GM12878 (cell line): Measurements from ENCODE around the gene CAMK2N2. TPM values are rescaled to one million over a fixed set of nuclear protein-coding genes. Genes with fewer than 3 reads are reported as not detected.

Experiments
- ATAC-seq: fragments of 200-7000 bp; cut with Tn5 transposase; 3 replicates; pipeline ENCODE4 v1.9.1; 2020; ENCODE audit warnings: mild to moderate bottlenecking, moderate library complexity
- BruUV-seq: library from RNA; stranded (reverse); fragments of 400-500 nt; replicated peaks from 2 replicates; lab custom pipeline; 2021; lab: Mats Ljungman, UMichigan
- CTCF ChIA-PET: fragments of 300-600 bp; sonication (Branson Sonifier 250); formaldehyde crosslinking; extraction: SDS; loops from one replicate; lab custom pipeline; 2021; ENCODE audit warnings: inconsistent platforms; lab: Yijun Ruan, JAX
- POLR2A ChIA-PET: fragments of 350-600 bp; formaldehyde crosslinking; extraction: SDS; loops from one replicate; lab custom pipeline; 2021; ENCODE audit warnings: inconsistent platforms; lab: Charles Lee
- RAD21 ChIA-PET: fragments of 300-600 bp; sonication (Branson Sonifier 250); formaldehyde crosslinking; loops from one replicate; lab custom pipeline; 2023; ENCODE audit warnings: antibody characterized with exemption; ENCODE audit not compliant: unreplicated experiment; lab: Charles Lee
- SMC1A ChIA-PET: fragments of 300-600 bp; sonication (Branson Sonifier 250); formaldehyde crosslinking; loops from one replicate; lab custom pipeline; 2023; ENCODE audit not compliant: unreplicated experiment, uncharacterized antibody; lab: Charles Lee
- DNase-seq: peaks from one replicate; pipeline ENCODE4 v3.0.0-alpha.2; 2011; ENCODE audit warnings: low read depth, low spot score
- FAIRE-seq: peaks from 3 replicates; lab custom pipeline; 2011; peaks lifted over from hg19 to GRCh38; lab: Jason Lieb, UNC
- H2AFZ ChIP-seq: 2 replicates; pipeline ENCODE4 v1.6.0; 2011; ENCODE audit warnings: low read depth, low read length, control low read depth; ENCODE audit not compliant: control insufficient read depth
- H3K27ac ChIP-seq: 2 replicates; pipeline ENCODE4 v1.5.1; 2011; ENCODE audit warnings: control low read depth; ENCODE audit not compliant: control insufficient read depth, insufficient read depth
- H3K27me3 ChIP-seq, 2 experiments: replicated peaks in 1 of 2; 2 replicates each; pipeline versions ENCODE4 v1.6.0 to v1.6.1; 2011; ENCODE audit warnings: low read length in 1 of 2; ENCODE audit not compliant: control insufficient read depth in 2 of 2, insufficient read depth in 2 of 2
- H3K36me3 ChIP-seq, 2 experiments: 2 replicates each; pipeline ENCODE4 v1.5.1; 2011; ENCODE audit warnings: low read length in 1 of 2; ENCODE audit not compliant: control insufficient read depth in 2 of 2, insufficient read depth in 2 of 2
- H3K4me1 ChIP-seq: 2 replicates; pipeline ENCODE4 v1.6.1; 2011; ENCODE audit warnings: mild to moderate bottlenecking, low read length, moderate library complexity, mixed read lengths; ENCODE audit not compliant: control insufficient read depth, insufficient read depth
- H3K4me2 ChIP-seq: 2 replicates; pipeline ENCODE4 v1.6.0; 2011; ENCODE audit warnings: control low read depth; ENCODE audit not compliant: control insufficient read depth, insufficient read depth
- H3K4me3 ChIP-seq: fragments of 200-600 bp; sonication (generic); 2 replicates; pipeline ENCODE4 v1.5.1; 2016
- H3K79me2 ChIP-seq: 2 replicates; pipeline ENCODE4 v1.6.0; 2011; ENCODE audit warnings: low read length; ENCODE audit not compliant: control insufficient read depth, insufficient read depth
- H3K9ac ChIP-seq: 2 replicates; pipeline ENCODE4 v1.8.0; 2011; ENCODE audit warnings: low read length, control low read depth, mixed read lengths; ENCODE audit not compliant: control insufficient read depth, insufficient read depth
- H3K9me3 ChIP-seq: replicated peaks from 3 replicates; pipeline ENCODE4 v1.5.1; 2011; ENCODE audit warnings: mild to moderate bottlenecking, low read length; ENCODE audit not compliant: control insufficient read depth, insufficient read depth
- H4K20me1 ChIP-seq: 2 replicates; pipeline ENCODE4 v1.6.0; 2011; ENCODE audit not compliant: control insufficient read depth, insufficient read depth
- CEBPB ChIP-seq, 2 experiments: fragments of 150-350 bp in 1 of 2; IDR thresholded peaks; 2 replicates each; pipeline ENCODE4 v1.6.1; 2012 to 2014; ENCODE audit warnings: low read depth in 2 of 2, low read length in 2 of 2, borderline replicate concordance in 1 of 2, inconsistent platforms in 1 of 2
- PAX5 ChIP-seq: IDR thresholded peaks from 2 replicates; pipeline ENCODE4 v1.6.1; 2011; ENCODE audit warnings: low read depth, low read length, borderline replicate concordance
- RFX5 ChIP-seq: IDR thresholded peaks from 2 replicates; pipeline ENCODE4 v1.6.1; 2011; ENCODE audit warnings: low read depth, low read length, improper control_type of control experiment
- SREBF2 ChIP-seq: IDR thresholded peaks from 2 replicates; pipeline ENCODE4 v1.6.1; 2012; ENCODE audit warnings: mild to moderate bottlenecking, low read length
- WGBS: methylation state at CpG from one replicate; pipeline ENCODE4 v1.1.6; 2016; ENCODE audit warnings: low lambda C conversion rate; ENCODE audit not compliant: insufficient replicate concordance, insufficient coverage; ENCODE audit errors: missing lambda C conversion rate; 5-methylcytosine and 5-hydroxymethylcytosine counted together
- in situ Hi-C: fragments of 300-500 bp; cut with MboI; formaldehyde crosslinking; loops from 9 replicates; pipeline ENCODE4 v1.14.3; 2018; ENCODE audit warnings: mixed read lengths
- intact Hi-C: fragments of 100-400 bp; cut with micrococcal nuclease; formaldehyde crosslinking; loops from one replicate; pipeline ENCODE4 v1.14.2; 2022; ENCODE audit not compliant: unreplicated experiment
- polyA plus RNA-seq, 11 experiments: library from polyadenylated mRNA; depleted of rRNA in 4 of 11; unstranded in 6 of 11; stranded (reverse) in 5 of 11; fragments of >200 nt; fragmentation: Nextera tagmentation in 4 of 11; fragmentation: Illumina TruSeq in 1 of 11; extraction: Ambion mirVana in 4 of 11; extraction: Trizol in 1 of 11; gene quantifications; 1 replicate in 1 of 11; 2 replicates in 10 of 11; pipeline versions ENCODE4 v1.2.1 to v1.2.3, GENCODE V29; 2011 to 2016; ENCODE audit warnings: inconsistent platforms in 2 of 11, missing spikeins in 2 of 11, low read depth in 1 of 11
- total RNA-seq, 4 experiments: library from RNA; depleted of rRNA in 3 of 4; stranded (reverse); fragments of >200 nt in 3 of 4; fragmentation: Illumina TruSeq in 1 of 4; extraction: Trizol in 1 of 4; gene quantifications; 2 replicates each; pipeline versions ENCODE4 v1.2.1 to v1.2.3, GENCODE V29; 2013 to 2021
- TF ChIP-seq, protein P1 (sequence below): fragments of 450-650 bp; IDR thresholded peaks from 2 replicates; pipeline ENCODE4 v1.6.1; 2017; ENCODE audit warnings: low read depth, mild to moderate bottlenecking, moderate library complexity
- TF ChIP-seq, protein P2 (sequence below): IDR thresholded peaks from 2 replicates; pipeline ENCODE4 v1.6.1; 2011; ENCODE audit warnings: borderline replicate concordance, low read depth, mild to moderate bottlenecking, moderate library complexity, mixed read lengths, low read length; ENCODE audit not compliant: insufficient read depth; ENCODE audit errors: extremely low read length

The CAMK2N2 gene
- total and polyA plus RNA-seq, 10 of the 15 experiments (the other 5 are each of a cell fraction or from before 2014, with no cell fraction given) = 0.06 to 1.4 (median 0.45) TPM; not detected in 1

DNA sequence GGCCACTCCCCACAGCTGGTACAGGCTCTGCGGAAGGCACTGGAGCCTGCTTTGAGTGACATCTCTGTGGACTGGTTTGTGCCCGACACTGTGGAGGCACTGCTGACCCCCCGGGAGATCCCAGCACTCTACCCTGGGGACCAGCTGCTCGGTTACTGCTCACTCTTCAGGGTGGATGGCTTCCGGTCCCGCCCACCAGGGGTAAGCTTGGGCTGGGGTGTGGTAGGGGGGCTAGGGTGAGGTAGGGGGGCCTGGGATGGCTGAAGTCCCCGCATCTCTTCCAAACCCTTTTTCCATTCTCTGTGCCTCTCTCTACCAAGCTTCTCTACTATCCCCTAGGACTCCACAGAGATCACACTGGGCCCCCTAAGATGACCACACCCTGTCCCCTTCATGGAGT, 24.1 kb downstream of the CAMK2N2 start:
- in situ Hi-C loops (no loop called here), intact Hi-C loops (no loop called here)
- no peaks in the 10 kb centered on the region for H3K79me2 ChIP-seq
- no peaks in the 10 kb centered on the region for H3K4me1 ChIP-seq
- H3K9me3 ChIP-seq = no peaks in the 10 kb centered on the region
- H3K27ac ChIP-seq = no peak overlapping the region
- POLR2A ChIA-PET = no interaction called here
- RAD21 ChIA-PET = interaction anchor here (1.1 to 1.6 kb wide), 2 partner anchors 10 to 16 kb away, joined by 4 to 6 read pairs; no protein-coding TSS in a partner anchor
- H3K4me3 ChIP-seq = no peak overlapping the region
- H3K9ac ChIP-seq = no peak overlapping the region
- H3K4me2 ChIP-seq = no peak overlapping the region
- no TSS peak for BruUV-seq
- H4K20me1 ChIP-seq = no peaks in the 10 kb centered on the region
- TF ChIP-seq CEBPB (IDR thresholded peaks at IDR 0.05; ENCODE audit: borderline replicate concordance in 1 of 2, low read depth in 2 of 2, low read length in 2 of 2) (no peak), PAX5 (no peak), RFX5 (no peak), SREBF2 (no peak)
- TF ChIP-seq, protein P1, sequence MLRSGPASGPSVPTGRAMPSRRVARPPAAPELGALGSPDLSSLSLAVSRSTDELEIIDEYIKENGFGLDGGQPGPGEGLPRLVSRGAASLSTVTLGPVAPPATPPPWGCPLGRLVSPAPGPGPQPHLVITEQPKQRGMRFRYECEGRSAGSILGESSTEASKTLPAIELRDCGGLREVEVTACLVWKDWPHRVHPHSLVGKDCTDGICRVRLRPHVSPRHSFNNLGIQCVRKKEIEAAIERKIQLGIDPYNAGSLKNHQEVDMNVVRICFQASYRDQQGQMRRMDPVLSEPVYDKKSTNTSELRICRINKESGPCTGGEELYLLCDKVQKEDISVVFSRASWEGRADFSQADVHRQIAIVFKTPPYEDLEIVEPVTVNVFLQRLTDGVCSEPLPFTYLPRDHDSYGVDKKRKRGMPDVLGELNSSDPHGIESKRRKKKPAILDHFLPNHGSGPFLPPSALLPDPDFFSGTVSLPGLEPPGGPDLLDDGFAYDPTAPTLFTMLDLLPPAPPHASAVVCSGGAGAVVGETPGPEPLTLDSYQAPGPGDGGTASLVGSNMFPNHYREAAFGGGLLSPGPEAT = no peak
- TF ChIP-seq, protein P2, sequence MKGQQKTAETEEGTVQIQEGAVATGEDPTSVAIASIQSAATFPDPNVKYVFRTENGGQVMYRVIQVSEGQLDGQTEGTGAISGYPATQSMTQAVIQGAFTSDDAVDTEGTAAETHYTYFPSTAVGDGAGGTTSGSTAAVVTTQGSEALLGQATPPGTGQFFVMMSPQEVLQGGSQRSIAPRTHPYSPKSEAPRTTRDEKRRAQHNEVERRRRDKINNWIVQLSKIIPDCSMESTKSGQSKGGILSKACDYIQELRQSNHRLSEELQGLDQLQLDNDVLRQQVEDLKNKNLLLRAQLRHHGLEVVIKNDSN = no peak
- no peaks in the 10 kb centered on the region; a peak in 1 of 4 replicates for H3K27me3 ChIP-seq
- DNase-seq (no peak), FAIRE-seq (no peak), ATAC-seq (no peak)
- SMC1A ChIA-PET = interaction anchor here (1.1 to 1.2 kb wide), 2 partner anchors 9 to 108 kb away, joined by 3 to 4 read pairs; no protein-coding TSS in a partner anchor
- H2AFZ ChIP-seq = no peak overlapping the region
- peaks cover 1 to 5% of the 10 kb centered on the region in 2 experiments; a peak in 3 of 4 replicates for H3K36me3 ChIP-seq
- CTCF ChIA-PET = interaction anchor here (0.7 to 3.5 kb wide), 4 partner anchors 9 to 20 kb away, joined by 3 to 23 read pairs (median 4); no protein-coding TSS in a partner anchor
- WGBS = 48% methylated on average over 5 of the region's 7 CpGs
